Activated CD4-positive, alpha-beta T cell treated with anti-CD3 and anti-CD28 coated beads, Interleukin-2, amount 10 ng/mL, durations not matched to agents 7 days and 5 days (primary cell): ENCODE measurements around the gene MTX2. TPM values are rescaled to one million over a fixed set of nuclear protein-coding genes. Genes with fewer than 3 reads are reported as not detected.

Source experiments
- total RNA-seq, 2 experiments: library from RNA; stranded (reverse); gene quantifications; one replicate each; pipeline ENCODE4 v1.2.3, GENCODE V29; 2021

MTX2 gene
- total RNA-seq, 2 experiments from 2014 or later = 11.2 to 13.2 TPM

Other genes with a start within 250 kb of the MTX2 start
- not detected for gene EVX2, start 185.5 kb upstream of the MTX2 start, total RNA-seq
- gene HOXD13, start 176.7 kb upstream of the MTX2 start, total RNA-seq = not detected
- not detected for gene HOXD12, start 169.6 kb upstream of the MTX2 start, total RNA-seq
- gene HOXD11, start 162.2 kb upstream of the MTX2 start, total RNA-seq = not detected
- not detected for gene HOXD10, start 152.7 kb upstream of the MTX2 start, total RNA-seq
- not detected for gene HOXD9, start 146.7 kb upstream of the MTX2 start, total RNA-seq
- not detected for gene HOXD8, start 139.7 kb upstream of the MTX2 start, total RNA-seq
- gene HOXD4, start 117.9 kb upstream of the MTX2 start, total RNA-seq = not detected
- gene HOXD3, start 112.1 kb upstream of the MTX2 start, total RNA-seq = not detected
- not detected for gene HOXD1, start 80.8 kb upstream of the MTX2 start, total RNA-seq